Duodenal mucosa (tissue), 2 donors: ENCODE data around the gene TAMALIN.

Source experiments
- H3K27ac ChIP-seq: one replicate; pipeline ENCODE4 v1.7.0; 2013; ENCODE audit warnings: low read depth, low read length
- H3K27me3 ChIP-seq, 2 donors: one replicate each; pipeline ENCODE4 v1.7.0; 2013; ENCODE audit warnings: low read length in 2 of 2, control low read depth in 1 of 2; ENCODE audit not compliant: insufficient read depth in 2 of 2, control insufficient read depth in 1 of 2
- H3K36me3 ChIP-seq, 2 donors: one replicate each; pipeline ENCODE4 v1.7.0; 2013; ENCODE audit warnings: low read length in 2 of 2, control low read depth in 1 of 2; ENCODE audit not compliant: insufficient read depth in 2 of 2, control insufficient read depth in 1 of 2
- H3K4me1 ChIP-seq, 2 donors: one replicate each; pipeline ENCODE4 v1.7.0; 2013; ENCODE audit warnings: low read length in 2 of 2, control low read depth in 1 of 2; ENCODE audit not compliant: insufficient read depth in 2 of 2, control insufficient read depth in 1 of 2
- H3K4me3 ChIP-seq, 2 donors: one replicate each; pipeline ENCODE4 v1.7.0; 2013; ENCODE audit warnings: low read length in 2 of 2, low read depth in 1 of 2
- H3K9ac ChIP-seq, 2 donors: one replicate each; pipeline ENCODE4 v1.7.0; 2013; ENCODE audit warnings: low read length in 2 of 2, low read depth in 1 of 2
- H3K9me3 ChIP-seq, 2 donors: one replicate each; pipeline ENCODE4 v1.7.0; 2013; ENCODE audit warnings: low read length in 2 of 2, control low read depth in 1 of 2; ENCODE audit not compliant: control insufficient read depth in 1 of 2

TAMALIN gene

DNA sequence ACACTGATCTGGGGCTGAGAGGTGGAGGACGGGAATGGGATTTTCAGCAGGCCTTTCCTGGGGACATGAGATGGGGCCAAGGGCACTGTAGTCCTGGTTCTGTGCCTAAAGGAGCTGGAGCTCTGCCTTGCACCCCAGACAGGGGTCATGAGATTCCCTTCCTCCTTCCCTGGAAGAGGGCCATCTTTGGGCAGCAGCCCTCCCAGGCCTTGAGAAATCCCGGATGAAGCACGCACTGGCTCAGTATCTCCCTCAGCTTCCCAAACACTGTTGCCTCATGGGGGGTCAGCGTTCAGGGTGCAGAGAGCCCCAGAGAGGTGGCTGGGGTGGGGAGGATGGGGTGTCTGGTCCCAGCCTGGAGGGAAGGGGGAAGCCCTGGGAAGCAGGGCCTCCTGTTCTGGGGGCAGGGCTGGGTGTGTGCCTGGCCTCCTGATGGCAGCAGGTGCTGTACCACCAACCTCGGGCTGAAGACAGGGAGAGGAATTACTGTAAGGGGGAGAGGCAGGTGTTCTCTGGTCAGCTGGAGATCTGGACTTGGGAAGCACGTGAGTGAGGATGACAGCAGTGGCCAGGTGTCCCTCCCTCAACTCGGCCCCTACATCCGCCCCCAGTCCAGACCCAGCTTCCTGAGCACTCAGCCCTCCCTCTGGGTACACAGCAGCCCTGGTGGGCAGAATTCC is 36.1 kb downstream of the TAMALIN start:
- peaks cover 25 to 28% of the 10 kb centered on the region in 2 donors for H3K4me1 ChIP-seq
- no peaks in the 10 kb centered on the region for H3K27me3 ChIP-seq
- H3K9ac ChIP-seq: no peak overlapping the region
- H3K36me3 ChIP-seq: no peaks in the 10 kb centered on the region
- no peak overlapping the region for H3K27ac ChIP-seq
- no peak overlapping the region for H3K4me3 ChIP-seq
- no peaks in the 10 kb centered on the region for H3K9me3 ChIP-seq

DNA sequence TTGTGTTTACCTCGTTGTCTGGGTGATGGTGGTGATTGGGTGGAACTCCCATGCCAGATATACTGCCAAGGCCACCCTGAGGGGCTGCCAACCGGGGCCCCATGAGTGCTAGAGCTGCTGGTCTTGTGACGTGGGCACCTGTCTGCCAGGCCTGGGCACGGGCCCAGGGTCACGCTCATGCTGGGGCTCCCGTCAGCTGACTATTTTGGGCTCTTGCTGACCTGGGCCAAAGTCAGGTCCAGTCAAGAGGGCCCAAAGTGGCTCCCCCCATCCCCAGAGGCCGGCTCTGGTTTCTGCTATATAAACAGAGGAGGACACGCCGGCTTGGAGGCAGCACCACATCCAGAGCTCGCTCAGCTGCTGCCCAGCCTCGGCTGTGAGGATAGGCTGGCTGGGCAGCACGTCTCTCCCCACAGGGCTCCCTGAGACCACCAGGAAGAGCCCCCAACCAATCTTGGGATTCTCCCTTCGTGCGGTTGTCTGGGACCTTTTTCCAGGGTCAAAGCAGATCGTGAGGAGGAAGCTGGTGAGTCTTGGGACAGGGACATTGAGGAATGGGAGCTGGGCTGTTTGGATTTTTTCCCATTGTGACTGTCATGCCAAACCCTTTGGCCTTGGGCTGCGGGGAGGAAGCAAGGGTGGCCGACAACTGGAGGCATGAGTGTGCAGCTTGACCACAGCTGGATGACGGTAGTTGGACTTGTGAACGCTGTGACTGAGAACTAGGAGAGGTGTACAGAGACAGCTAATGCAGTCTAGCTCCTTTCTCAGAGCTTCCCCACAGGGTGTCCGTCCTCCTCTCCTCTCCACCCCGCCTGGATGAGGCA is 36.9 kb downstream of the TAMALIN start:
- Histone ChIP-seq H3K4me3 (no peak overlapping the region), H3K9me3 (no peaks in the 10 kb centered on the region), H3K27ac (peak overlapping the region; percentile 57), H3K36me3 (no peaks in the 10 kb centered on the region), H3K9ac (peak overlapping the region in 1 of 2 donors; percentile 12), H3K4me1 (peaks cover 25 to 28% of the 10 kb centered on the region in 2 donors), H3K27me3 (no peaks in the 10 kb centered on the region)

DNA sequence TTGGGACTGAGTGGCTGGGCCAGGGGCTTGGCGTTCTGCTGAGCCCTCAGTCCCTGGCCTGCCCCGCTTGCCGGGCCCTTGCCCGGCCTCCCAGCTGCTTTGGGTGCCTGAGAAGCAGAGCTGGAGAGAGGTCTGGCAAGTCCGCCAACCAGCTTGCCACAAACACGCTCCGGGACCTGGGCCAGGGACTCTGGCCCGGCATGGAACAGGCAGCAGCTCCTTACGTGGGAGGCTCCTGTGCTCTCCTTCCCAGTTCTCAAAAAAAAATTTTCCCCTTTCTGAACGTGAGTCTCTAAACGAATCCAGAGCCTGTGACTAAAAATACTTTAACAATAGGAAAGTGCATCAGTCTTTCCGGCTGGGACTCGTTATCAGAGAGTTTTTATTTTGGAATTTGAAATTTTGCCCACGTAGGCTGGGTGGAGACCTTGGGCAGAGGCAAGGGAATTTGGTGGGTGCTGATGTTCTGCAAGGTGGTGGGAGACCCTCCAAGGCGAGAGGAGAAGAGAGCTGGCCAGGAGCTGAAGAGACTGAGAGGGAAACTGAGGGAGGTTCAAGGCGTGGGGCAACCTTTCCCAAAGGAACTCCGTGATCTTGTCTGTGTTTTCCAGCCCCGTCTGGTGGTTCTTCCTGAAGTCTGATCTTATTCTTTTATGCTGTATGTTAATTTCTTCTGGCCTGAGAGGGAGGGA is 37.7 kb downstream of the TAMALIN start:
- Histone ChIP-seq H3K27ac (peak overlapping the region; percentile 57), H3K4me1 (peaks cover 25 to 28% of the 10 kb centered on the region in 2 donors), H3K4me3 (no peak overlapping the region), H3K9ac (peak overlapping the region in 1 of 2 donors; percentile 12), H3K36me3 (no peaks in the 10 kb centered on the region), H3K9me3 (no peaks in the 10 kb centered on the region), H3K27me3 (no peaks in the 10 kb centered on the region)

DNA sequence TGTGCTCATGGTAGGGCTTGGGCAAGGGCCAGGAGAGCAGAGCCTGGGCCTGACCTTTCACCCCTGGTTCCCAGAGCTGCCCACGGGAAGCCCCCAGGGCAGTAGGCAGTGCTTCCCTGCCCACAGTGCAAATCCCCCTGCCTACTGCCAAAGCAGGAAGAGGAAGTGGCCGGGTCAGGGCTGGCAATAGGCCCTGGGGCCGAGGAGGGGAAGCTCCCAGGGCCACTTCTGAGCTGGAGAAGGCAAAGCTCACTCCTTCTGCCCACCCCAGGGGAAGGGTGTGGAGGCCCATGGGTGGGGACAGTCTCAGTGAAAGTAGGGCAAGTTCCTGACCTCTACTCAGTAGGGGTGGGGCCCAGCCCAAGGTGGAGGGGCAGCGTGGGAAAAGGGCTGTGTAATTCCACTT is 39.1 kb downstream of the TAMALIN start:
- Histone ChIP-seq H3K9ac (peak overlapping the region; percentile 13 to 36), H3K4me3 (no peak overlapping the region), H3K27ac (peak overlapping the region; percentile 30), H3K36me3 (no peaks in the 10 kb centered on the region), H3K4me1 (peaks cover 26 to 33% of the 10 kb centered on the region in 2 donors), H3K9me3 (no peaks in the 10 kb centered on the region), H3K27me3 (no peaks in the 10 kb centered on the region)

DNA sequence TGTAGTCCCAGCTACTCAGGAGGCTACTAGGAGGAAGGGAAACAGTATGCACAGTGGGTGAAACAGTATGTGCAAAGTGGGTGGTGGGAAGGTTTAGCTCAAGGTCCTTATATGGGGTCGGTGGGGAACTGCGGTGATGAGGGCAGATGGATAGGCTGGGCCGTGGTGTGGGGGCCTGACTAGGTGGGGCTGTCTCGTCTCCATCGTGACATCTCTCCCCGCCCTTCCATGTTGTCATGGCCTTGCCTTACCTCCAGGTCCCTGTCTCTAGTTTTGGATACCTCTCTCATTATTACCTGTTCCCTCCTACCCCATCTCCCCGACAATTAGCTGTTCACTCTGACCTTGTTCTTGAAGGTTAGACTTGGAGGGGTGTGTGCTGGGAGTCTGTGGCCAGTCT is 40.1 kb downstream of the TAMALIN start:
- Histone ChIP-seq H3K4me1 (peaks cover 26 to 31% of the 10 kb centered on the region in 2 donors), H3K27ac (no peak overlapping the region)

DNA sequence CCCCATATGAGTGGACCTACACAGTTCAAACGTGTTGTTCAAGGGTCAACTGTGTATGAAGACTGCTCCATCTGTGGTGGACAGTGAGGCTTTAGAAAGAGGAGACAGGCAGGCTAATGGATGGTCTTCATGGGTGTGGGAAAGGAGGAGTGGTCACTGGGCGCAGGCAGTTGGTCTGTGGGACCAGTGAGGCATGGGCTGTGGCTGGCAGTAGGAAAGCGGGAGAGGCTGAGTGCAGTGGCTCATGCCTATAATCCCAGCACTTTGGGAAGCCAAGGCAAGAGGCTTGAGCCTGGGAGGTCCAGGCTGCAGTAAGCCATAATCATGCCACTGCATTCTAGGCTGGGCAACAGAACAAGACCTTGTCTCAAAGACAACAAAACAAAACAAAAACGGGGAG is 42.5 kb downstream of the TAMALIN start:
- peaks cover under 1 to 2% of the 10 kb centered on the region in 2 donors for H3K36me3 ChIP-seq
- H3K27ac ChIP-seq: no peak overlapping the region
- H3K9ac ChIP-seq: no peak overlapping the region
- H3K9me3 ChIP-seq: no peaks in the 10 kb centered on the region
- H3K4me3 ChIP-seq: no peak overlapping the region
- no peaks in the 10 kb centered on the region for H3K27me3 ChIP-seq
- H3K4me1 ChIP-seq: peaks cover 35 to 50% of the 10 kb centered on the region in 2 donors

More for the DNA sequence above, 40.1 kb downstream of the TAMALIN start:
- no peaks in the 10 kb centered on the region for H3K27me3 ChIP-seq
- H3K4me3 ChIP-seq: no peak overlapping the region
- no peaks in the 10 kb centered on the region for H3K9me3 ChIP-seq
- no peaks in the 10 kb centered on the region for H3K36me3 ChIP-seq
- H3K9ac ChIP-seq: no peak overlapping the region

DNA sequence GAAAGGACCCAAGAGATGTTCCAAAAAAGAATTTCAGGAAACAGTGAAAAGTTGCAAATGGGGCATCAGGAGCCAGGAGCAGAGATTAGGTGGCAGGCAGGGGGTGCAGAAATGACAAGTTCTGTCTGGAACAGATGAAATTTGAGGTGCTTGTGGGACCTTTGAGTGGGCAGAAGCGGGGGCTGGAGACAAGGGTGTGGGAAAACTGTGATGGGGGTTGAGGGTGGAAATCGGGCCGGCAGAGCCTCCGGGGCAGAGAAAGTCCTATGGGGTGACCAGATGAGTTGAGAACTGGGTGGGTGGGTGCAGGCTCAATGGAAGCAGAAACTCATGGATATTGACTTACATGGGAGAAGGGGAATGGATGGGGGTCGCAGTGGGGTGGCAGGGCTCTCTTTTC is 42.9 kb downstream of the TAMALIN start:
- Histone ChIP-seq H3K4me1 (peaks cover 35 to 50% of the 10 kb centered on the region in 2 donors), H3K27me3 (no peaks in the 10 kb centered on the region), H3K9me3 (no peaks in the 10 kb centered on the region), H3K27ac (no peak overlapping the region), H3K4me3 (no peak overlapping the region), H3K36me3 (peaks cover 3 to 6% of the 10 kb centered on the region in 2 donors), H3K9ac (peak overlapping the region; percentile 93 to 98)

DNA sequence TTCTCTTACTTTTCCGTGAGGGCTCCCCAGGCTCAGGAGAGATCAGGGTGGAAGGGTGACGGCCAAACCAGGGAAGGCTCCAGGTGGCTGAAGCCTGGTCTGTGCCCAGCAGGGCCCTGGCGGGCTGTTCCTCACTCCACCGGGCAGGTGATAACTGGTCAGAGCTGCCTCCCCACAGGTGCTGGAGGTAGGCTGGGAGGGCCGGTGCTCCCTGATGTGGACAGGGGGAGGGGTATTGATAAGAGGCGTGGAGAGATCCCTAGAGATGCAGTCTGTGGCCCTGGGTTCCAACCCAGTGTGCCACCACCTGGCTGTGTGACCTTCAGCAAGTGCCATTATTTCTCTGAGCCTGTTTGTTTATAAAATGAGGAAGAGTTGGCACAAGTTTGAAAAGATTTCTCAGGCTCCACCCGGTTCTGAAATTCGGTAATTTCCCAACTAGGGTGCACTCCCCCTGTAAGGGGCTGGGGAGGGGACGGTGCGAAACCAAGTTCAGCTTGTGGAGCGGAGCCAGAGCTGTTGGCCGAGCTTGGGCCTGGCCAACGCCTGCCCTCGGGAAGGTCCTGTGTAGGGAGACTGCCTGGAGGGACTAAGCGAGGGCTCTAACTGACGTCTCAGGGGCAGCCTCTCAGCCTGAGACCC is 43.5 kb downstream of the TAMALIN start:
- Histone ChIP-seq H3K4me3 (peak overlapping the region; percentile 57 to 66), H3K9me3 (no peaks in the 10 kb centered on the region), H3K27ac (peak overlapping the region; percentile 94), H3K4me1 (peaks cover 35 to 48% of the 10 kb centered on the region in 2 donors), H3K36me3 (peaks cover 3 to 12% of the 10 kb centered on the region in 2 donors), H3K9ac (peak overlapping the region; percentile 93 to 98), H3K27me3 (no peaks in the 10 kb centered on the region)

DNA sequence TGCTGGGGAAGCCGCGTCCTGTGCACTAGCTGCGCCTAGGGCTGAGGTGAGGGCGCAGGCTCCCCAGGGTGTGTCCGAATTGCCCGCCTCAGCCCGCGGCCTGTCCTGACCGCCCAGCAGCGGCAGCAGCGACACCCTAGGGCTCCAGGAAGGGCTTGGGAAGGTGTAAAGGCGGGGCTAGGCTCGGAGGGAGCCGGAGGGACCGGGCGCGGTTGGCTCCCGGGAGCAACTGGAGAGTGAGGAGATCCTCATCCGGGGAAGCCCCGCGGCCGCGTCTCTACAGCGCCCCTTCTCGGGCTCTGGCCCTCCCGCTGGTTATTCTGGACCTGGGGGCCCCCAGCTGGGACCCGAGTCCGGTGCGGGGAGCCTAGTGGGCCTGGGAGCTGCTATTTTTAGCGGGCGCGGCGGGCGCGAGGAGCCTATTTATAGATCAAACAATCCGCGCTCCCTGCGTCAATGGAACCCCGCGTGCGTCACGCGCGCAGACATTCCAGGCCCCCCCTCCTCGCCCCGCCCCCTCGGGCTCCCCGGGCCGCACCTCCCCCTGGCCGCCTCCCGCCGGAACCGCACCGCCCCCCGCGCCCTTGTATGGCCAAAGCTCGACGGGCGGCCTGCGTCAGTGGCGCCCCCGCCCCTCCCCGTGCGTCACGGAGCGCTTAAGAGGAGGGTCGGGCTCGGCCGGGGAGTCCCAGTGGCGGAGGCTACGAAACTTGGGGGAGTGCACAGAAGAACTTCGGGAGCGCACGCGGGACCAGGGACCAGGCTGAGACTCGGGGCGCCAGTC is 44.2 kb downstream of the TAMALIN start, which contains the start of gene NR4A1:
Gene NR4A1 (plus strand): TSS at position 685 of the 784 bp plus-strand sequence. CDS start 2,887 bp downstream, outside the sequence.
- Histone ChIP-seq H3K36me3 (peaks cover 3 to 15% of the 10 kb centered on the region in 2 donors), H3K4me1 (peaks cover 29 to 41% of the 10 kb centered on the region in 2 donors), H3K27ac (peak within 1 kb of the TSS; percentile 94), H3K9ac (peak within 1 kb of the TSS; percentile 99 to 100), H3K9me3 (no peaks in the 10 kb centered on the region), H3K4me3 (peak within 1 kb of the TSS; percentile 93 to 97), H3K27me3 (no peaks in the 10 kb centered on the region)
